Suppressor macrophage (primary cell): ENCODE data around the gene PPP2R1A.

Experiments used
- DNase-seq, 4 experiments: peaks; one replicate each; pipeline ENCODE4 v3.0.0-alpha.2; 2020 to 2022
- total RNA-seq, 17 experiments: gene quantifications; one replicate each; lab custom pipeline; 2026; ENCODE audit warnings: mixed read lengths in 6 of 17, inconsistent platforms in 3 of 17; lab: John Stamatoyannopoulos, UW

Gene PPP2R1A
- total RNA-seq: 161 to 255 (median 196) reads per million in 17 experiments

DNA sequence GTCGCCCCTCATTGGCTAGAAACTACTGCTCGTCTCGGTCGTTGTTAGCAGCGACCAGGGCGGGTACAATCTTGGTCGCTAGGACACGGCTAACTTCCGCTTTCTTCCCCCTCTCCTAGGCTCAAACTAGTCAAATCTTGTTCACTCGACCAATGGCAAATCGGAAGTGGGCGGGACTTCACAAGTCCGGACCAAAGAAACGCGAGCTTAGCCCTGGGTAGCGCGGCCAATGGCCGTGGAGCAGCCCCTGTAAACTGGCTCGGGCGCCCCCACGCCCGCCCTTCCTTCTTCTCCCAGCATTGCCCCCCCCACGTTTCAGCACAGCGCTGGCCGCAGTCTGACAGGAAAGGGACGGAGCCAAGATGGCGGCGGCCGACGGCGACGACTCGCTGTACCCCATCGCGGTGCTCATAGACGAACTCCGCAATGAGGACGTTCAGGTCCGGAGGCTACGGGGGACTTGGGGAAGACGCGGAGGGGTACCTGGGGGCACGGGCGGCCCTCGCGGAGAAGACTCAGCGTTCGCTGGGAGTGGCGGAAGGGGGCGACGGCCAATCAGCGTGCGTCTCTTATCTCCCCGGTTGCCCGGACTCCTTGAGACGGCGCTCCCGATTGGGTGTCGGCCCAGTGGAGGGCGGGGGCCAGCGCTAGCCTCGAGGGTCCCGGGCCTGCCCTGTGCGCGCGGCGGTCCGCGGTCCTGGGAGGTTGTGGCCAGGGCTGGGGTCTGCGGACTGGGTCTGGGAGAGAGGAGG is at the start of gene PPP2R1A:
Gene PPP2R1A (plus strand): TSS at position 318 of the 752 bp plus-strand sequence. CDS start 45 bp downstream, at position 363.
- DNase-seq: peak; percentile 100

DNA sequence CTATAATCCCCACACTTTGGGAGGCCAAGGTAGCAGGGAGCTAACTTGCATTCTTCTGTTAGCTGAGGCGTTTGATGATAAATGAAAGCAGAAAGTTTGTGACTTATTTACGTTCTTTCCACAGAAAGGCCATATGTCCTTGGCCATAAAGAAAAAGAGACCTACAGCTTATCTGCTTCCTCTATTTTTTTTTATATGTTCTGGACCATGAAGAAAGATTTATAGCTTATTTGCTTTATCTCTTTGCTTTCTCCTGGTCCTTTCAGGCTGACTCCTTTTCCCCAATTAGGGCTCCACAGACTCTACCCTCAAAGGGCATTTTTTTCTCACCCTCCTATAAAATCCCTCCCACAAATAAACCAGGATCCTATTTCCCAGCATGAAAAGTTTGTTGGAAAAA is 48.6 kb upstream of the PPP2R1A start:
- DNase-seq: no peak

DNA sequence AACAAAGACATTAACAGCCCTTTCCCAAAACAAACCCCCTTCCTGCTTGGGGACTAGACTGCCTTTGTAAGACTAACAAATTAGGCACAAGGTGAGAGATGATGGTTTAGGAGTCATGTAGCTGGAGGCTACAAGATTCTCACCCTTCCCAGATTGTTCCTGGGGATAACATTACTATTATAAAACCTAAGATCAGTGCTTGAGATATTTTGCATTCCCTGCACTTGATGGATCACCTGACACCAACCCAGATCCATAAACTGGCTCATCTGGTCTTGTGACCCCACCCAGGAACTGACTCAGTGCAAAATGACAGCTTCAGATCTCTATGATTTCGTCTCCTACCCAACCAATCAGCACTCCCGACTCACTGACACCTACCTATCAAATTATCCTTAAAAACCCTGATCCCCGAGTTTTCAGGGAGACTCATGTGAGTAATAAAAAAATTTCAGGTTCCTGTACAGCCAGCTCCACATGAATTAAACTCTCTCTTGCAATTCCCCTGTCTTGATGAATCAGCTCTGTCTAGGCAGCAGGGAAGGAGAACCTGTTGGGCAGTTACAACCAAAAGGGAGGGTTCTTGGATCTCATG is 47.8 kb upstream of the PPP2R1A start:
- no peak for DNase-seq

DNA sequence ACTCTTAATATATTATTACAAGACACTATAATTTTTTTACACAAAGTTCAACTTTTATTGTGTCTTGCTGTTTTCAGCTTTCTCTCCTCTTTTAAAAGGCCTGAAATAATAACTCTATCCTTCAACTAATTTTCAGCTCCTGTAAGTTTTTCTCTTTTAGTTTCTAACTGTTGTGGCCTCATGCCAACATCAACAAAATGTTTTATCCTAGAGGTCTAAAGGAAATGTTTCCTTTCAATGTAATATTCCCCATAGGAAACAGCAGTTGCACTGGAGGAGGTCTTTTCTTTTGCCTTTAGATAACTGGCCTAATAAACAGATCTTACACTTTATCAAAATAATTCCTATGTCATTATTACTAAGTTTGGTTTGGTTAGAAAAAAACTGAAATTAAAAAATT is 41.6 kb upstream of the PPP2R1A start:
- no peak for DNase-seq

- no peak for DNase-seq
Measured at GRCh38 chr19:52155596-52156359, 34.1 kb upstream of the PPP2R1A start.

DNA sequence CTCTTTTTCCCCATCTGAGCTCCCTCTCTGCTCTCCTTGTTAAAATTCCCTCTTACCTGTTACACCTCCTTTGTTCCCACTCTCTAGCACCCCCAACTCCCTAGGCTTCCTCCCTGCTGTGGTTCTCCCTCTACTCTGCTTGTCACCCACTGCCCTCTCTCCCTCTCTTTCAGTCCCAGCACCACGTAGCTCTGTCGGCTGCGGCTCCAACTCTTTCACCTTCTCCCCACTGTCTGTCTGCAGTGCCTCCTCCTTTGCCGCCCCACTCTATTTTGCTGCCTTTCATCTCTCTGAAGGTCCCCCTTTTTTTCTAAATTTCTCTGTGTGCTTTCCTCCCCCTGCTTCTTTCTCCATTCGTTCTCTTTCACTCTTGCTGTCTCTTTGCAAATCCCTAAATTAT is 19.5 kb upstream of the PPP2R1A start:
- no peak for DNase-seq

DNA sequence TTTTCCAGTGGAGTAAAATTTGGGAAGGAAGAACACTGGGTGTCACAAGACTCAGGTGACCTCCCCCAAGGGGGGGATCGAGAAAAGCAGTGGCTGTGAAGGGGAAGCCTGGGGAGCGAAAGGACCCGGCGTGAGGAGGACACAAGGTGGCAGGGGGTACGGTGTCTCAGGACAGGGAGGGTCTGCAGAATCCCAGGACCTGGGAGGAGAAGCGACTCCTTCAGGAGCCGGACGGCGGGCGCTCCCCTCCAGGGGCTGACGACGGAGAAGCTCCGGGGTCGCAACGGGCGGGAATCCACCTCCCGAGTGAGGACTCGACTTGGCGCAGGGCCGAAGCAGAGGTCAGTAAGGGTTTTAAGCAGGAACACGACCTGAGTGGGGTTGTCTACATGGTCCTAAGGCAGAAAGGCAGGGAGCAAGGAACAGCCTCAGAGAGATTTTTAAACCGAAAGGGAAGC is 19.0 kb upstream of the PPP2R1A start:
- peak in 1 of 4 experiments; percentile 34 for DNase-seq

DNA sequence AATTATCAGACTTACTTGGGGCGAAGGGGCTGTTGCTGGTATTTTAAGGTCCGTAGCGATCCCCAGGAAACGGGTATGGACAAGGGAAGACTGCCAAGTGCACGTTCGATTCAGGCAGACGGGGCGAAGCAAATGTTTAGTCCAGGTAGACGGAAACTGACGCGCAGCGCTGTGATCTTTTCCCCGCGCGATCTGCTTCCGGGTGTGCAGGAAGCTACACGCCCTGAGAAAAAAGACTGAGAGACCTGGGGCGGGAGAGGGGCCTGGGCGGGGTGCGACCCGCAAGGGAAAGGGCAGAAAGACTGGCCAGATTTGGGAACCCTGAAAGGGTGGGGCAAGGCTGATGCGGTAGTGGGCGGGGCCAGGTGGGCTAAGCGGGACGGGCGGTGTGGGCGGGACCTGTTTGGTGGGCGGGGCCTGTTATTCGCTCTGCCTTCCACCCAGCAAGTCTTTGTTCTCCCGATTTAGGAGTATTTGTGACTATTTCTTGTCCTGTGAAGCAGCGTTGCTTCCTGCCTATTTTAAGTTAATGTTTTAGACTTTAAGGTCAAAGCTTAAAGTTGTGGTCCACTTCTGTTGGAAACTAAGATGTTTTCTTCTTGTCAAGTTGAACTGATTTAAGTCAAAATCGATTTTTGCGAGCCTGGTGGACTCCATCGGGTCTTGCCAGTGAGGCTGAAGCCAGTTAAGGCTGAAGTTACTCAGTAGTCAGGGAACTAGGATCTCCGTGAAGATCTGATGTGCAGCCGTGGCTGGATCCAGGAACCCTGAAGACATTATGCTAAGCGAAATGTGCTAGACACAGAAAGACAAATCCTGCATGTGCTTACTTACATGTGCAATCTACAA is 18.3 kb upstream of the PPP2R1A start, which contains the start of gene ZNF836:
Gene ZNF836 (minus strand): TSS at position 301 of the 849 bp plus-strand sequence. CDS start 3,549 bp downstream, outside the sequence.
- peak; percentile 71 to 92 (median 82) for DNase-seq

GRCh38 chr19:52172347-52172746 is 17.5 kb upstream of the PPP2R1A start:
- DNase-seq: no peak

GRCh38 chr19:52176574-52176973 is 13.3 kb upstream of the PPP2R1A start:
- DNase-seq: no peak

DNA sequence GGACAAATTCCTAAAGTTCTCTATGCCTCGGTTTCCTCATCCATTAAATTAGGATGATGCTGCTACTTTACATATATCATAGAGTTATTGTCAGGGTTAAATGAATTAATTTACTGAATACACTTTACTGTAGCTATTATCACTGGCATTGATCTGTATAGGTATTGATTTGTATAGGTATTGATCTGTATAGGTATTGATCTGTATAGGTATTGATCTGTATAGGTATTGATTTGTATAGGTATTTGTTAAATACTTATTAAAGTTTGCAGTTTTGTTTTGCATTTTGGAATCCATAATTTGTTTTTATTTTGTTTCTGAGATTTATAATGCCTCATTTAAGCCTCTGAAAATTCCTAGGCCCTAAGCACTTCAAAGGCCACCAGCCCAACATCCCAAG is 2.4 kb upstream of the PPP2R1A start:
- no peak for DNase-seq

GRCh38 chr19:52188822-52189734 is 774 bp upstream of the PPP2R1A start:
- peak in 1 of 4 experiments; percentile 14 for DNase-seq

DNA sequence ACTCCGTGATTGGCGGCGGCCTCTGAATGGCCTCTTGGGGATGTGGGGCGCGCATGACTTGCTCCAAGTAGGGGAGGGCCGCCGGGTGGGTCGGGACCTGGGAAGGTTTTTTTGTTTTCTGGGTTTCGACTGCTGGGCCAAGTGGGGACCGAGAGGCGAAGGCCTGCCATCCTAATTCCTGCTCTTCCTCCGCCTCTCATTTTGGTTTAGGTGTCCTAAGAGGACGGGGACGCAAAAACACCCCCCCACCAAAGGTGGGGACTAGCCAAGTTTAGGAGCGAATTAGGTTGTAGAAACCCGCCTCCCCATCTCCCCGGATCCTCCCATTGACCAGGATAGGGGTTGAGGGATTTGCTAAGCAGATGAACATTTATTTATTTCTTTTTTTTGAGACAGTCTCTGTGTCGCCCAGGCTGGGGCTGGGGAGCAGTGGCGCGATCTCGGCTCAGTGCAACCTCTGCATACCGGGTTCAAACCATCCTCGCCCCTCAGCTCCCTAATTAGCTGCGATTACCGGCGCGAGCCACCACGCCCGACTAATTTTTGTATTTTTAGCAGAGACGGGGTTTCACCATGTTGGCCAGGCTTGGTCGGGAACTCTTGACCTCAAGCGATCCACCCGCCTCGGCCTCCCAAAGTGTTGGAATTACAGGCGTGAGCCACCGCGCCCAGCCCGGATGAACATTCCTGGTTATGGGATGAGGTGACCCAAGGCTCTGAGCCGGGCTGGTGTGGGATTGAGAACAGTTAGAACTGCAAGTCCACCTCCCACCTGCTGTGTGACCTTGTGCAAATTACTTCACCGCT is 838 bp downstream of the PPP2R1A start:
- peak in 2 of 4 experiments; percentile 14 to 16 for DNase-seq

- no peak for DNase-seq
Measured at GRCh38 chr19:52191389-52191788, 1.5 kb downstream of the PPP2R1A start.

GRCh38 chr19:52191951-52192350 is 2.1 kb downstream of the PPP2R1A start:
- DNase-seq: no peak

DNA sequence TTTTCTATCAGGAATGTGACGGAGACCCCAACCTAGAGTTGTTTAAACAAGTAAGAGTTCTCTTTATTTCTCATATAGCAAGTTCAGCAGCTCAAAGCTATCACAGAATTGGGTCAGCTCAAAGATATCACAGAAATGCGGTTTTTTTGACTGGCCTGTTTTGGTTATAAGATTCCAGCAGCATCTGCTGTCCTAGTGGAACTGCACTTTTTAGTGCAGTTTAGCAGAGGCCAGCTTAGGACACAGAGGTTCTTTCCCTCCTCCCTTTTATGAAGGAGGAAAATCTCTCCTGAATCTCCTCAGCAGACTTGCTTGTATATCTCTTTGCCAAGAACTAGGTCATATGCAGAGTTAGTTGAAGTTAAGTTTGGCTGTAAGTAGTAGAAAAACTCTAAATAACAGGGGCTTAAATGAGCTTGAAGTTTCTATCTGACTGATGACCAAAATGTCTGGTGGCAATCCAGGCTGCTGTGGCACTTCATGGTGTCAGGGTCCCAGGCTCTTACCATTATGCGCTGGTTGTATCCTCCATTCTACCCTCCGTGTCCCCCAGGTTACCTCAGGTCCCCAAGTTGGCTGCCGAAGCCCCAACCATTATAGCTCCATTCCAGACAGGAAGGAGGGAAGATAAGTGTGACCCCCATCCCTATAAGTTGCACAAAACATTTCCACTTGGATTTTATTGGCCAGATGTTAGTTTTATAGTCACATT is 6.6 kb downstream of the PPP2R1A start:
- DNase-seq: no peak

DNA sequence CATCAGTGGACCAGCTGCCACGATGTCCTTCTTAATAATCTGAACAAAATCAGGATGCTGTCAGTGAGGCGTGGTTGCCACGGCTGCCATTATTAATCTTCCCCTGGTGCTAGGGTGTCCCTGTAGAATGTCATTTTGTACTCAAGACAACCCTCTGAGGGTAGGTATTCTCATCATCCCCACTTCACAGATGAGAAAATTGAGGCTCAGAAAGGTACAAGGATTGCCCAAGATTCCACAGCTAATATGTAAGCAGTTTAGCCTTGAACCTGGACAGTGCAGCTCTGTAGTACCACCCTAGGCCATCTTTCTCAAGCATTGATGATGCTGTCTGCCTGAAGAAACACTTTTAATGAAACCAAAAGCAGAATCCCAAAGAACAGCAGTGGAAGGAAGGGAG is 8.1 kb downstream of the PPP2R1A start:
- DNase-seq: no peak

- no peak for DNase-seq
Measured at GRCh38 chr19:52198678-52199077, 8.8 kb downstream of the PPP2R1A start.

GRCh38 chr19:52200044-52200443 is 10.2 kb downstream of the PPP2R1A start:
- peak; percentile 43 to 75 (median 70) for DNase-seq
